ENCODE measurements around the gene KCMF1. TPM values are rescaled to one million over a fixed set of nuclear protein-coding genes. Genes with fewer than 3 reads are reported as not detected.

The KCMF1 gene
- total RNA-seq, 1 donor = 64.5 TPM

DNA sequence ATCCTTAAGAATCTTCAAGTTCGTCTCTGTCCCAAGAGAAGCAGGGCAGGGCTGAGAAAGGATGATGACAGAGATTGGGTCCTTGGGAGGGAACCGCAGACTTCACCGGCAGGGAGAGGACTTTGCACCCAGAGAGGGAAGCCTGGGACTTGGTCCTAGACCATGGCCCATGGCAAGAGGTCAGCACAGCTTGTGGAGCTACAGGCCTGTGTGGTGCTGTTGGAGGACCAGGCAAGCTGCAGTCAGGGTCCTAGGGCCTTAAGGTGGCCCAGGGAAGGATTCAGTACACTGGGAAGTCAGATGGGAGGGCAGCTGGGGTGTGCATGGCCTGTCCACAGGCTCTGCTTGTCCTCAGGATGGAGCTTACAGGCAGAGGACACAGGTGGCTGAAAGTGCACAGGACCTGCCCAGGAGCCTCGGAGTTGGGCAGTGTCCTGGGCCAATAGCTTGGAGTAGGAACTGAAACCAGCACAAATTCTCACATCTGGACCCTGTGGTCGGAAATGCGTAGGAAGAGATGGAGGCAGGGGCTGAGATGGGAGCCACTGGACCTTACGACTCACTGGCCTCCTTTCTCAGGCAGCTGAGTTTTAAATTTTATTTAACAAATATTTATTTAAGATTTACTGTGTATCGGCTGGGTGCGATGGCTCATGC is 105.8 kb downstream of the KCMF1 start:
- H3K4me3 ChIP-seq (ENCODE audit: low read depth, low read length) = no peak overlapping the region

DNA sequence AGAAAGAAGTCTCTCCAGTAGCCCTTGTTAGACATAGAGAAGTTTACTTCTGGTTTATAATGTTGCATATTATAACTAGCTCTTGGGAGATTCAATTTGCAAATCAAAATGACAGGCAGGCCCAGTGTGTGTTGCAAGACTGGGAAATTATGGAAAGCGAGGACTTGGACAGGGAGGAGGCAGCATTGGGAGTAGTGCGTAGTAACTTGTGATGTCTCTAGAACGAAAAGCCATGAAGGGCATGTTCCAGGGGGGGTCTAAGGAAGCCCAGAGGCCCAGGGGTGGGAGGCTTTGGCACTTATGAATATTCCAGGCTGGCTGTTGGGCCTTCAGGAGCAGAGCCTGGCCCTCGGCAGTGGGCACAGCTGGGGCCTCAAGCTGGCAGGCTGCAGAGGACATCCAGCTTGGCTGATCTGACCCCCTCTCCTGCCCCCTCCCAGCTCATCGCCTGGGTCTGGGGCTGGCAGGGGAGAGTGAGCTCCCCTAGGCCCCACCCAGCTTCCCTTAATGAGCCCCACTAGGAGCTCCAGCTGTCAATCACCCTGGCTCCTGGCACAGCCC is 107.0 kb downstream of the KCMF1 start:
- no peak for DNase-seq (ENCODE audit: low read depth)
- no peak overlapping the region for H3K4me3 ChIP-seq (ENCODE audit: low read depth, low read length)
- TF ChIP-seq, protein P1, sequence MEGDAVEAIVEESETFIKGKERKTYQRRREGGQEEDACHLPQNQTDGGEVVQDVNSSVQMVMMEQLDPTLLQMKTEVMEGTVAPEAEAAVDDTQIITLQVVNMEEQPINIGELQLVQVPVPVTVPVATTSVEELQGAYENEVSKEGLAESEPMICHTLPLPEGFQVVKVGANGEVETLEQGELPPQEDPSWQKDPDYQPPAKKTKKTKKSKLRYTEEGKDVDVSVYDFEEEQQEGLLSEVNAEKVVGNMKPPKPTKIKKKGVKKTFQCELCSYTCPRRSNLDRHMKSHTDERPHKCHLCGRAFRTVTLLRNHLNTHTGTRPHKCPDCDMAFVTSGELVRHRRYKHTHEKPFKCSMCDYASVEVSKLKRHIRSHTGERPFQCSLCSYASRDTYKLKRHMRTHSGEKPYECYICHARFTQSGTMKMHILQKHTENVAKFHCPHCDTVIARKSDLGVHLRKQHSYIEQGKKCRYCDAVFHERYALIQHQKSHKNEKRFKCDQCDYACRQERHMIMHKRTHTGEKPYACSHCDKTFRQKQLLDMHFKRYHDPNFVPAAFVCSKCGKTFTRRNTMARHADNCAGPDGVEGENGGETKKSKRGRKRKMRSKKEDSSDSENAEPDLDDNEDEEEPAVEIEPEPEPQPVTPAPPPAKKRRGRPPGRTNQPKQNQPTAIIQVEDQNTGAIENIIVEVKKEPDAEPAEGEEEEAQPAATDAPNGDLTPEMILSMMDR (IDR thresholded peaks at IDR 0.05; ENCODE audit: insufficient read depth, low read length) = no peak

More for the DNA sequence above, 105.8 kb downstream of the KCMF1 start:
- DNase-seq (ENCODE audit: low read depth) = no peak
- TF ChIP-seq, protein P1 (IDR thresholded peaks at IDR 0.05; ENCODE audit: insufficient read depth, low read length) = no peak

DNA sequence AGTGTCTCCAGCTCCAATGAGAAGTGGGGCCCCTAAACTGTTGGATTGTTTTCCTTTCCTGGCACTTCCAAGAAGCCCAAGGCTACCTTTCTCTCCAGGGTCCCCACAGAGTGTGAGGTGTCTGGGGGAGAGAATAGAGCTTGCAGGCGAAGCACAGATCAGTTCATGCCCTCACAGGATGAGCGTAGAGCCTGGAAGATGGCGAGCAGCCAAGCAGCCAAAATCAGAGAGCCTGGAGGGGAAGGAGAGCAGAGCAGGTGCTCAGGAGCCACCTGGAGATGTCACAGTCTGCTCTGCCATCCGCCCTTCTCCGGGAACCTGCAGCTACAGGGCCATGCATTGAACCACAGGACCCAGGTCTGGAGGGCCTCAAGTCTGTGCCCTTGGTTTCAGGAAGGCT is 107.6 kb downstream of the KCMF1 start:
- no peak overlapping the region for H3K4me3 ChIP-seq (ENCODE audit: low read depth, low read length)
- TF ChIP-seq, protein P1 (IDR thresholded peaks at IDR 0.05; ENCODE audit: insufficient read depth, low read length) = no peak
- no peak for DNase-seq (ENCODE audit: low read depth)

DNA sequence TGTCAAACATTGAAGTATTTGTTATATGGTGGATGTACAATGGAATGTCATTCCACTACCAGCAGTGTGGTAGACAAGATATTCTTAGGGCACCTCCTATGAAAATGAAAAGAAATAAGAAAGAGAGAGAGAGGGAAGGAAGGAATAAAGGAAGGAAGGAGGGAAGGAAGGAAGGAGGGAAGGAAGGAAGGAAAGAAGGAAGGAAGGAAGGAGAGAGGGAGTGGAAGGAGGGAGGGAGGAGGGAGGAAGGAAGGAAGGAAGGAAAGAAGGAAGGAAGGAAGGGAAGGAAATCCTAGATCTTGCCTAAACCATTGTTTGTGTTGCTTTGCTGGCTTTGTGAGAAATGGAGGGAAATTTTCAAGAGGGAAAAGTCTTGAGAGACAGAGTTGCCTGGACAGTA is 112.1 kb downstream of the KCMF1 start:
- no peak for DNase-seq (ENCODE audit: low read depth)
- TF ChIP-seq, protein P1 (IDR thresholded peaks at IDR 0.05; ENCODE audit: insufficient read depth, low read length) = no peak
- no peak overlapping the region for H3K4me3 ChIP-seq (ENCODE audit: low read depth, low read length)

GRCh38 chr2:85085563-85085962 is 114.6 kb downstream of the KCMF1 start:
- no peak for DNase-seq (ENCODE audit: low read depth)
- H3K4me3 ChIP-seq (ENCODE audit: low read depth, low read length) = no peak overlapping the region
- TF ChIP-seq, protein P1 (IDR thresholded peaks at IDR 0.05; ENCODE audit: insufficient read depth, low read length) = no peak

DNA sequence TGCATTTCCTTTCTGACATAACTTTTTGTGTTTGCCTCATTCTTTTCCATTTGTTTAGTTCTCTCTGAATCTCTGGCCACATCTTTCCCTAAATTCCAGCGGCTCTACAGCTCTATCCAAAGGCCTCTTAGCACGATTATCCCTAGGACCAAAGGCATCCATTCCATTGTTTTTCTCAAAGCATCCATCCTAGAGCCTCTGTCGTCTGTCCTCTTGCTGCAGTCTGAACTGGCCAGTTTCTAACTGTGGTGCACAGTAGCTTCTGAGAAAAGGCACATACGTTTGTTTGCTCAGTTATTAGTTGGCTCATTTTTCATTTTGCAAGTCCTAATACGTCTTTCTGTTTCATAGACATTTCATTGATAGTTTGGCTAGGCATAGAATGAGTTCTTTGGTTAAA is 116.6 kb downstream of the KCMF1 start:
- no peak overlapping the region for H3K4me3 ChIP-seq (ENCODE audit: low read depth, low read length)
- TF ChIP-seq, protein P1 (IDR thresholded peaks at IDR 0.05; ENCODE audit: insufficient read depth, low read length) = no peak
- no peak for DNase-seq (ENCODE audit: low read depth)
